ENCODE measurements around the gene OSM. TPM values are rescaled to one million over a fixed set of nuclear protein-coding genes. Genes with fewer than 3 reads are reported as not detected.
A peak's percentile ranks its signal among the peaks of the same experiment; 100 is the strongest.

The OSM gene
- total RNA-seq, 4 donors from 2014 or later = 0.40 TPM; not detected in 3

- Histone ChIP-seq H3K27ac (no peak overlapping the region), H3K27me3 (no peaks in the 10 kb centered on the region), H3K4me3 (replicated peaks in 1 of 3) (no peak overlapping the region), H3K9me3 (no peaks in the 10 kb centered on the region), H3K36me3 (no peaks in the 10 kb centered on the region), H3K4me1 (peaks cover 4 to 6% of the 10 kb centered on the region in 2 donors)
- DNase-seq = no peak
- WGBS, 2 donors = 80 to 86% methylated on average over 16 to 24 of the region's 24 CpGs
- TF ChIP-seq, protein P1, sequence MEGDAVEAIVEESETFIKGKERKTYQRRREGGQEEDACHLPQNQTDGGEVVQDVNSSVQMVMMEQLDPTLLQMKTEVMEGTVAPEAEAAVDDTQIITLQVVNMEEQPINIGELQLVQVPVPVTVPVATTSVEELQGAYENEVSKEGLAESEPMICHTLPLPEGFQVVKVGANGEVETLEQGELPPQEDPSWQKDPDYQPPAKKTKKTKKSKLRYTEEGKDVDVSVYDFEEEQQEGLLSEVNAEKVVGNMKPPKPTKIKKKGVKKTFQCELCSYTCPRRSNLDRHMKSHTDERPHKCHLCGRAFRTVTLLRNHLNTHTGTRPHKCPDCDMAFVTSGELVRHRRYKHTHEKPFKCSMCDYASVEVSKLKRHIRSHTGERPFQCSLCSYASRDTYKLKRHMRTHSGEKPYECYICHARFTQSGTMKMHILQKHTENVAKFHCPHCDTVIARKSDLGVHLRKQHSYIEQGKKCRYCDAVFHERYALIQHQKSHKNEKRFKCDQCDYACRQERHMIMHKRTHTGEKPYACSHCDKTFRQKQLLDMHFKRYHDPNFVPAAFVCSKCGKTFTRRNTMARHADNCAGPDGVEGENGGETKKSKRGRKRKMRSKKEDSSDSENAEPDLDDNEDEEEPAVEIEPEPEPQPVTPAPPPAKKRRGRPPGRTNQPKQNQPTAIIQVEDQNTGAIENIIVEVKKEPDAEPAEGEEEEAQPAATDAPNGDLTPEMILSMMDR (IDR thresholded peaks at IDR 0.05) = no peak
- TF ChIP-seq POLR2A (IDR thresholded peaks at IDR 0.05) = no peak
- intact Hi-C loops (cut with DNase I) = no loop called here
These were observed 717 bp downstream of the OSM start for GRCh38 chr22:30265823-30266444.

- H3K4me3 ChIP-seq (replicated peaks in 1 of 3) = no peak overlapping the region
- TF ChIP-seq, protein P1 (IDR thresholded peaks at IDR 0.05) = no peak
- TF ChIP-seq POLR2A (IDR thresholded peaks at IDR 0.05) = no peak
- no peaks in the 10 kb centered on the region for H3K36me3 ChIP-seq
- DNase-seq = no peak
- WGBS, 2 donors = 74 to 88% methylated on average over 5 to 9 of the region's 9 CpGs
- H3K9me3 ChIP-seq = no peaks in the 10 kb centered on the region
- no peak overlapping the region for H3K27ac ChIP-seq
- intact Hi-C loops (cut with DNase I) = no loop called here
- no peaks in the 10 kb centered on the region for H3K27me3 ChIP-seq
- H3K4me1 ChIP-seq = peaks cover 4 to 6% of the 10 kb centered on the region in 2 donors
These were observed 1.4 kb downstream of the OSM start for GRCh38 chr22:30265131-30265720.

GRCh38 chr22:30263883-30264282, 2.8 kb downstream of the OSM start:
- Histone ChIP-seq H3K4me3 (replicated peaks in 1 of 3) (no peak overlapping the region), H3K4me1 (peaks cover 4 to 6% of the 10 kb centered on the region in 2 donors), H3K9me3 (no peaks in the 10 kb centered on the region), H3K36me3 (no peaks in the 10 kb centered on the region), H3K27ac (no peak overlapping the region), H3K27me3 (no peaks in the 10 kb centered on the region)
- TF ChIP-seq, protein P1 (IDR thresholded peaks at IDR 0.05) = no peak
- no peak for TF ChIP-seq POLR2A (IDR thresholded peaks at IDR 0.05)
- intact Hi-C loops (cut with DNase I) = loop anchor here (2.0 kb wide), 1 partner anchor 123 kb away; the partner anchor contains the start of gene RNF215
- DNase-seq = no peak
- 86 to 100% methylated on average over 2 to 4 of the region's 17 CpGs for WGBS, 2 donors

DNA sequence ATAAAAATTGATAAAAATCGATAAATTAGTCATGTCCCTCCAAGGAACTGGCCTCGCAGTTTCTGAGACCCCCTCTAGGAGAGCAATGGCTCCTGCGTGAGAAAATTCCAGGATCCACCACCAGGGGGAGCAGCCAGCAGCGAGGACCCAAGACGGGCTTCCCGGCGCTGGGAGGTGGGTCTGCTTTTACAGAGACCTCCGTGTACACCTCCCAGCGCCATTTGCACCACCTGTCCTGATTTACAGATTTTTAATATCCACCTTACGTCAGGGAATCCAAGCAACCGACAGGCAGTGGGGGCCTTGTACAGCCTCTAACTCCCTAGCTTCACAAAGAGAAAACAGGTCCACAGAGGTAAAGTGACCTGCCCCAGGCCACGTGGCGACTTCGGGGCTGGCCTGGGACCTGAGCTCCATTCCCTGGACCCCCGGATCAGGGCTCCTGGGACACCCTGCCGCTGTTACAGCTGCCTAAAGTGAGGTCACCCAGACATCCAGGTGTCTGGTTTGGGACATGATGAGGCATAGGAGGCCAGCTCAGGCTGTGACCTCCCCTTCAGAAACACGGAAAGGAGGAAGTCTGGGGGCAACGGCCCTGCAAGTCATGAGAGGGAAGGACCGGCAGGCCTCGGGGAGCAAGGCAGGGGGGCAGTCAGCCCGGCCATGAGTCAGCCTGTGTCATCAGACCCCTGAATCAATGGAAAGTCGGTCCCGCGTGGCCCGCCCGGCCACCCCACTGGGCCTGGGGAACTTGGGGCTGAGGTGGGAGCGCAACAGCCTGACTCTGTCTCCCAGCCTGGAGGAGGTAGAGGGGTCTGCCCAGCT, 3.5 kb downstream of the OSM start:
- no peaks in the 10 kb centered on the region for H3K36me3 ChIP-seq
- WGBS, 2 donors = 24 to 32% methylated on average over 18 to 26 of the region's 27 CpGs
- DNase-seq = peak; percentile 68 to 70

More for the DNA sequence above, 3.5 kb downstream of the OSM start:
- Histone ChIP-seq H3K4me1 (peaks cover 4 to 6% of the 10 kb centered on the region in 2 donors), H3K4me3 (replicated peaks in 1 of 3) (no peak overlapping the region), H3K9me3 (no peaks in the 10 kb centered on the region), H3K27ac (no peak overlapping the region), H3K27me3 (no peaks in the 10 kb centered on the region)
- TF ChIP-seq POLR2A (IDR thresholded peaks at IDR 0.05) = no peak
- TF ChIP-seq, protein P1 (IDR thresholded peaks at IDR 0.05) = peak; percentile 90 to 98 (median 95)
- intact Hi-C loops (cut with DNase I) = loop anchor here (2.0 kb wide), 1 partner anchor 124 kb away; the partner anchor contains the start of gene RNF215

Data from thyroid gland (tissue), 4 donors.